Prostate gland (tissue), 2 donors: ENCODE measurements around the gene TMEM134.
A peak's percentile ranks its signal among the peaks of the same experiment; 100 is the strongest.

Experiments
- POLR2A ChIP-seq: fragments of 450-650 bp; IDR thresholded peaks from one replicate; pipeline ENCODE4 v1.6.1; 2016; ENCODE audit warnings: antibody characterized with exemption, mild to moderate bottlenecking
- POLR2AphosphoS5 ChIP-seq: sonication (generic); formaldehyde crosslinking; IDR thresholded peaks from one replicate; pipeline ENCODE4 v1.6.1; 2017; ENCODE audit warnings: antibody characterized with exemption
- TF ChIP-seq, protein P1 (sequence below), 4 experiments: fragments of 200-600 bp in 2 of 4; fragments of 450-650 bp in 2 of 4; sonication (generic) in 2 of 4; IDR thresholded peaks; 1 replicate in 3 of 4; 2 replicates in 1 of 4; pipeline ENCODE4 v1.5.1; 2016 to 2019; ENCODE audit warnings: antibody characterized with exemption in 4 of 4, mild to moderate bottlenecking in 2 of 4, moderate library complexity in 2 of 4

DNA sequence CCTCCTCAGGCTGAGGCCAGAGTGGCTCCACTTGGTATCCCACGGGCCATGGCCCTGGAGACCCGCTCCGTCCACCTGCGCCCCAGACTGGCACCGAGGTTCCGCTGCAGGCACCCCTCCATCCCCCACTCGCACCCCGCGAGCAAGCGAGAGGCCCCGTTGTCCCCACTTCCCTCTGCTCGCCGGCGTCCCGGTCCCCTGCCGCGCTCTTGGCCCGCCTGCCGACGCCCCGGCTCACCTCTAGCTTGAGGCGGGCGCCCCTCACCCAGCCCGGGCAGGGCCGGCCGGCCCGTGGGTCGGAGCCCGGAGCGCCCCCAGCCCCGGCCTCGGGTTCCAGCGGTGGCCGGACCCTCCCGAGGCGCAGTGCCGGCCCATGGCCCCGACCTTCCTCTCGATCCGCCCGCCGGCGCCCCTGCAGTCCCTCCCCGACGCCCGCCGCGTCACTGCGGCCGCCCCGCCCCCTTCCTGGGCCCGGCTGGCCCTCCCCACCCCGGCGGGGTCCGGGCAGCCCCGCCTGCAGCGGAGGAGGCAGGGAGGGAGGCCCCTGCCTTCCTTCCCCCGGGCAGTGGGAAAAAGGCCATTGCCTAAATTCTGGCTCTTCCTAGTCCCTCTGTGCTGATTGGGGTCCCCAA, 36.0 kb upstream of the TMEM134 start, which contains the start of gene PITPNM1:
- no peak for TF ChIP-seq POLR2AphosphoS5
- TF ChIP-seq, protein P1, sequence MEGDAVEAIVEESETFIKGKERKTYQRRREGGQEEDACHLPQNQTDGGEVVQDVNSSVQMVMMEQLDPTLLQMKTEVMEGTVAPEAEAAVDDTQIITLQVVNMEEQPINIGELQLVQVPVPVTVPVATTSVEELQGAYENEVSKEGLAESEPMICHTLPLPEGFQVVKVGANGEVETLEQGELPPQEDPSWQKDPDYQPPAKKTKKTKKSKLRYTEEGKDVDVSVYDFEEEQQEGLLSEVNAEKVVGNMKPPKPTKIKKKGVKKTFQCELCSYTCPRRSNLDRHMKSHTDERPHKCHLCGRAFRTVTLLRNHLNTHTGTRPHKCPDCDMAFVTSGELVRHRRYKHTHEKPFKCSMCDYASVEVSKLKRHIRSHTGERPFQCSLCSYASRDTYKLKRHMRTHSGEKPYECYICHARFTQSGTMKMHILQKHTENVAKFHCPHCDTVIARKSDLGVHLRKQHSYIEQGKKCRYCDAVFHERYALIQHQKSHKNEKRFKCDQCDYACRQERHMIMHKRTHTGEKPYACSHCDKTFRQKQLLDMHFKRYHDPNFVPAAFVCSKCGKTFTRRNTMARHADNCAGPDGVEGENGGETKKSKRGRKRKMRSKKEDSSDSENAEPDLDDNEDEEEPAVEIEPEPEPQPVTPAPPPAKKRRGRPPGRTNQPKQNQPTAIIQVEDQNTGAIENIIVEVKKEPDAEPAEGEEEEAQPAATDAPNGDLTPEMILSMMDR (IDR thresholded peaks at IDR 0.05), result no peak
- TF ChIP-seq POLR2A, result peak; percentile 77
